Ishikawa (cell line): ENCODE data around the gene SLC39A2.

Experiments
- CEBPB ChIP-seq: IDR thresholded peaks from 2 replicates; pipeline ENCODE4 v1.6.1; 2012
- TEAD4 ChIP-seq: IDR thresholded peaks from 2 replicates; pipeline ENCODE4 v1.6.1; 2012

DNA sequence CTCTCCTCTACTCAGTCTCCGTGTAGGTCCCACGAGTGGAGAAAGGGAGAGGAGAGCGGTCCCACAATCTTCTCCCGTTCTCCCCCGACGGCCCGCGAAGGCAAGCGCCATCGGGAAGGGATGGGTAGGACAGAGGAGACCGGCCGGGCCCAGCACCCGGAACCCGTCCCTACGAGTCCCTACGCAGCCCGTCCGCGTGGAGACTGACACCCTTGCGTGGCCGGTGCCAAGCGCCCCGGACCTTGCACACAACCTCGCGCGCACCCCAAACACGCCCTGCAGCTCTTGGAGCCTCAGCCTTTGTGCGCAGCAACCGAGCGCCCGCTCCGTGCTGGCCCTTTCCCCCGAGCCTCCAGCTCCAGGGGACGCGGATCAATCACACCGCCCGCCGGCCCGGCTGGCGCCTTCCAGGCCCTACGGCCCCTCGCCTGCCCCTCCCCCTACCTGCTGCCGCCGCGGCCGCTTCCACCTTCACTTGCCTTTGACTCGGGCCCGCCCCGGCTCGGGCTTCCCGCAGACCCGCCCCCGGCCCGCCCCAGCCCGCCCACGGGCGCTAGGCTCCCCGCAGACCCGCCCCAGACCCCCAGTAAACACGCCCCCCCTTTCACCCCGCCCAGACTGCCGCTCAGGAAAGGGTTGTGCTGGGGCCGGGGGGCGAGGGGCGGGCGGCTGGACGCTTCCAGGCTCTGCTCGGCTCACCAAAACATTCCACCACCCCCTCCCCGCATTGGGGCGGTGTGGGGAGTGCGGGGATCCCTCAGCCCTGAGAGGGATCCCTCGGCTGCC is 25.7 kb downstream of the SLC39A2 start, which contains the start of gene NDRG2:
- TF ChIP-seq TEAD4, result no peak
- no peak for TF ChIP-seq CEBPB
